CD4-positive, alpha-beta T cell treated with Interferon alpha-2 for 1 hour (primary cell): ENCODE results near the gene MEGF11.
A peak's percentile ranks its signal among the peaks of the same experiment; 100 is the strongest.
"Not testable (repeated sequence)": the region's sequence is repeated elsewhere in the genome, so short reads cannot be mapped to it uniquely, and the experiment has no call there.

Experiments used
- DNase-seq, 2 donors: peaks; one replicate each; pipeline ENCODE4 v3.0.0-alpha.2; 2020 to 2022

MEGF11 gene

DNA sequence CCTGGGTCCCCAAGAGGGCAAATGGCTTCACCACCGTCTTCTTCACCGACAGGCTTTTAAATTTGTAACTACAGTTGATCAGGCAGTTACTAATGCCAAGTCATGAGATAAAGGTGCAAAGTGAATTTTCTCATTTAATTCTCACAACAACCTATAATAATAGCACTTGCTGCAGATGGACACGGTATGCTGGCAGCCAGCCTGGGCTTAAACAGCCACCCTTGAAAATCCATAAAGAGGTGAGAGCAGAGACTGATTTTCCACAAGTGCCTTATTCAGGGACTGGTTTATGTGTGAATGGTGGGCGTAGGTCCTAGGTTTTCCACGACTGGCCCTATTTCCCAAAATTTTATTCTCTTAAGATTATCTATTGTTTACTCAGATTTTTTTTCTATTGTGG lies 266.4 kb downstream of the MEGF11 start:
- DNase-seq = no peak

DNA sequence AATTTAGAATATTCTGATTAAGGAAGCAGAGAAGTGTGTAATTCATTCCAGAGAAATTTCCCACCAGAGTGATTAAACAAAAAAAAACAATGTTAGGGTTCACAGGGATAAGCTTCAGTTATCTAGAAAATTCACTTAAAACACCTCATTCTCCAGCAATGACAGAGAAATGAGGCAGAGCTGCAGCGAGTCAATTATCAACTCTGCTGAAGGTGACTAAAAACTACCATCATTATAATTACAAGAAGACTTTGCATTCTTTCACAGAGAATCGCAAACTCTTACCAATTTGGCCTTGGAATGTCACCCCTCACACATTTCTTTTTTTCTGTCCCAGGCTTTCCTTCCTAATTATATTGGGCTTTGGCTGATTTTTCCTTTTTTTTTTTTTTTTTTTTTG lies 267.1 kb downstream of the MEGF11 start:
- DNase-seq = no peak

DNA sequence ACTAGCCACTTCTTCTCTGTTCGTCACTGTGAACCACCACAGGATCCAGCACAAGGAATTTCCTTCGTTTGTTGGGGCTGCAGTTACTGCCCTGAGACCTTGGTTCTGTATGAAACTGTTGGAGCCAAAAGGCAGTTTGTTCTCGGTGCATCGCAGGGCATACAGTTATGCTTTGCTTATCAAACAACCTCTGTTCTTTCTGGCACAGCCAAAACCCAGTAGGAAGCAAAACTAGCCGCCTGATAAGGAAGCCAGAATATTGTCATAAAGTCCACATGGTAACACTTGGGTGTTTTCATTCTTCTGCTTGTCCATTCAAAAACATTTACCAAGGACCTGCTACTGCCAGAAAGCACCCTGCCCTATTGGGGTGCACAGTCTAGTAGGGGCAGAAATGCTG lies 268.2 kb downstream of the MEGF11 start:
- no peak for DNase-seq

DNA sequence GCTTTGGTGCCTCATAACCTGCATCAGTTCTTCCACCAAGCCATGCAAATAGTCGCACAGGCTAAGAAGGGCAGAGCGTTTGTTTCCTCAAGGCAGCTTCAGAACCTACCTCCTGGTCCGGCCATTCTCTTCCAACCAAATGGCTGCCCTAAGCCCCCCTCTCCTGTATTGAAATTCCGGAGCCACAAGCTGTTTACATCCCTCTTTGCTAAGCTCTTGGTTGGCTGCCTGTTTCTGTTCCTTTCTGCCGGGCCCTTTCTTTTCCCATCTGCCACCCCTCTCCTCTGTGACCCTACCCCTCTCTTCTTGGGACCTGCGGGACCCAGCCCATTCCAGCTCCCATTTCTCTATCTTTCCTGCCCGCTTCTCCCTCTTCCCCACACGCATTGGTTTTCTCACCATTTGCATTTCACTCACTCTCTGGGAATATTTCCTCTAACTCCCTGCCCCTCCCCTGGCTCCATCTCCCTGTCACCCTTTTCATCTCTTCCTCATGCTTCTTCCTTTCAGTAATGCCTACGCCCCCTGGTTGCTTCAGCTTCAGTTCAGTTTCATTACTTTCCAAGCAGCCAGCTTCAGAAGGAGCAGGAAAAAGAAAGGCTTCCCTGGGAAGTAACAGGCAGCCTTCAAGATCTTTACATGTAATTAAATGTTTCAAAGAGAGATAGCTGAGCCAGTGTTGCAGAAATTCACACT lies 270.8 kb downstream of the MEGF11 start:
- no peak for DNase-seq

DNA sequence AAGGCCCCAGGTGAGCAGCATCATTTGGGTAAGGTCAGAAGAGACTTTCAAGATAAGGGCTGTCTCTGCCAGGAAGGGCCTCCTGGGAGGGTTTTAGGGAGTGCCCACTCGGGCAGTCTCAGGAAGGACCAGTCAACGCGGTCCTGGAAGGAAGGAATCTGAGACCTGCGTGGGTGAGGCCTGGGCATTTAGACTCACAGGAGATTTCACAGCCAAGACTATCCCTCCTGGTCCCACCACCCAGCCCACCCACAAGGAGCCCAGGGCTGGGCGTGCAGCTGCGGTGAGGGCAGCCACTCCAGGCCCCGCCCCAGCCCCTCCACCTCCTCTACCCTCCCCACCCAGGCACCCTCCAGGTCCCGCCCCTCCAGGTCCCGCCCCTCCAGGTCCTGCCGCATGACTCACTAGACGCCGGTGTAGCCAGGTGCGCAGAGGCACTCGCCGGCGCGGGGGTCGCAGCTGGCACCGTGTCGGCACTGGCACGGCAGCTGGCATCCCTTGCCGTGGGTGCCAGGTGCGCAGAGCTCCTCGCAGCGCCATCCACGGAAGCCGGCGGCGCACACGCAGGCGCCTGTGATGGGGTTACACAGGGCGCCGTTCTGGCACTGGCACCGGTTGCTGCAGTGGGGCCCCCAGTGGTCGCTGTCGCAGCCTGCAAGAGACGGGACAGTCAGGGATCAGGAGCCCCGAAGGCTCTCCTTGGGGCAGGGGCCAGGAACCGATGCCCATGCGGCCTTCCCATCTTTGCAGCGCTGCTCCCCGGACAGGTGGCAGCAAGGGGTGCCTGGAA lies 271.5 kb downstream of the MEGF11 start:
- DNase-seq = peak; percentile 58 to 63

DNA sequence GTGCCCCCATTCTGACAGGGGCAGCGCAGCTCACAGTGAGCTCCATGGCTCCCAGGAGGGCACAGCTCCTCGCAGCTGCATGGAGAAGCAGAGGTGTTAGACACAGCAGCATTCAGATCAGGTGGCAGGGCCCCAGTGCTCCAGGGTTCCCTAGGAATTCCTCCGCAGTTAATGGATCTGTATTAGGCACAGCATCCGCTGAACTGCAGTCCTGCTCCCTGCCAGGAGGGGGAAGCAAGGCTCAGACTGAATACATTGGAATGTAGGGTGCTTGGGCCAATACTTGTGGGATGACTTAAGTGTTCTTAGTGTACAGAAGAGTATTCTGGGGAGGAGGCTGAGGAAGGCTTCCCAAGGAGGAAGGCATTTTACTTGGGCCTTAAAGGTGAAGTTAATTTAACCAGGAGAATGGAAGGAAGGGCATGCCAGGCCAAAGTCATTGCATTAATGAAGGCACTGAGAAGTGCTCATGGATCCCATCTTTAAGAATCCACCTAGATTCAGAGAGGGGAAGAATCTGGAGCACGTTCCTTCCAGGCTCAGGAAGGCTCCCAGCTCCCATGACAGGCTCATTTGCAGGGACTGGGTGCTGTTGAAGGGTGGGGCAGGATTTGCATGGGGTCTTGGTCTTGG lies 272.6 kb downstream of the MEGF11 start:
- DNase-seq = peak in 1 of 2 donors; percentile 18

DNA sequence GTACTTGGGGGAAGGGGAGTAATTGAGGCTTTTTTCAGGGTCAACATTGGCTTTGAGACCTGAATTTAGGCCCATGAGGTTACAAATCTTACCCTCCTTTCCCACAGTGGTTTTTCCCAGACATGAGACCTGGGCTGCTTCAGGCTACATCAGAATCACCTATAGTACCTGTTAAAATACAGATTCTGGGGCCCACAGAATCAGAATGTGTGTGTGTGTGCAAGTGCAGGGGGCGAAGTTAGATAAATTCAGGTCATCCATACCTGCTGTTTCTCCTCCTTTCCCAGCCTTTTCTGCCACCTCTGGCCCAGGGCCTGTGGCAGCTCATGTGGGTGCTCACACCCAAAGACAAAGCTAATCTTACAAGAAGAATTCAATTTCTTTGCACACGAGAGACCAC lies 273.7 kb downstream of the MEGF11 start:
- no peak for DNase-seq

DNA sequence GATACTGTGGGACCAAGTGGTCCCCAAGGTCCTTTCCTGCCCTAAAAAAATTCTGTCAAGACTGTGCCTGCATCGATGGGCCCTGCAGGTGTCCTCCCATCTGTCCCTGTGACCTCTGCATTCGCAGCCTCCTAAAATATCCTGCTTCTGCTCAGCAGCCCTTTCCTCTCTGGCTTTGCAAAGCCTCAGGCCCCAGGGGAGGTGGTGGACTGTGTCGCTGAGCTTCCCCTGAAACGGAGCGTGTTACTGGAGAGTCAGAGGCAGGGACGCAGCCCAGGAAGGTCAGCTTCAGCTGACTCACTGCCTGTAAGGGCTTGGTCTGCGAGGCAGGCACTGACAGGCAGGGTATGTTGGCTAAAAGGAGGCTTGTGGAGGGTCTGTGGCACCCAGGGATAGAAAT lies 274.2 kb downstream of the MEGF11 start:
- DNase-seq = no peak

DNA sequence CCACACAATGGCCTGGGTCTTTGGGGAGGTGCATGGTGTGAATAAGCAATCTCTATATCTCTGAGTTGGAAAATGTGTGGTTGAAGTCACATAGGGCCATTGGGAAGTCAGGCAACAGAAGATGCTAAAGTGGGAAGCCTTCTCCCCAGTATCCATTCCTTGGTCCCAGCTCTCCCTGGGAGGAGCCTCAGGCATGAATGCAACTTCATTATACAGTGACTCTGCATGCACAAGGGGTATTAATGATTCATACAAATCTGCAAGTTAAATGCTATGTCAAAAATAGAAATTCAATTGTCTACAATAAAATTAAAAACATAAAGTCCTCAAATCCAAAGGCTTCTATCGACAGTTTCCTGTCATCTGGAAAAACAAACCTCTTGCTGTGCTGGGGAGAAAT lies 275.4 kb downstream of the MEGF11 start:
- no peak for DNase-seq

DNA sequence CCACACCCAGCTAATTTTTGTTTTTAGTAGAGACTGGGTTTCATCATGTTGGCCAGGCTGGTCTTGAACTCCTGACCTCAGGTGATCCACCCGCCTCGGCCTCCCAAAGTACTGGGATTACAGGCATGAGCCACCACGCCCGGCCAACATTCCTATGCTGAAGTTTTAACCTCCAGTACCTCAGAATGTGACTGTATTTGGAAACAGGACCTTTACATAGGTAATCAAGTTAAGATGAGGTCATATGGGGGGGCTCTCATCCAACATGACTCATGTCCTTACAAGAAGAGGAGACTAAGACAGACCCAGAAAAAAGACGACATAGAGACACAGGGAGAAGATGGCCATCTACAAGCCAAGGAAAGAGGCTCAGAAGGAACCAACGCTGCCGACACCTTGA lies 277.4 kb downstream of the MEGF11 start:
- not testable (repeated sequence) for DNase-seq

DNA sequence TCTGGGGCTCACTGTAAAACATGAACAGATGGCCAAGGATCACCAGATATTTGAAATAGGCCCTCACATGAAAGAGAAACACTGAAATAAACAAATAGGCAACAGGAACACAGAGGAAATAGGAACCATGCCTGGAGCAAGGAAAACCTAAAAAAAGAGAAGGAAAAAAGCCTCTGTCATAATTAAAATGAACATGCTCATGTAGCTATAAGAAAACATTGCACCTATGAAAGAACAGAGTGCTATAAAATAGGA lies 281.9 kb downstream of the MEGF11 start:
- DNase-seq = no peak

DNA sequence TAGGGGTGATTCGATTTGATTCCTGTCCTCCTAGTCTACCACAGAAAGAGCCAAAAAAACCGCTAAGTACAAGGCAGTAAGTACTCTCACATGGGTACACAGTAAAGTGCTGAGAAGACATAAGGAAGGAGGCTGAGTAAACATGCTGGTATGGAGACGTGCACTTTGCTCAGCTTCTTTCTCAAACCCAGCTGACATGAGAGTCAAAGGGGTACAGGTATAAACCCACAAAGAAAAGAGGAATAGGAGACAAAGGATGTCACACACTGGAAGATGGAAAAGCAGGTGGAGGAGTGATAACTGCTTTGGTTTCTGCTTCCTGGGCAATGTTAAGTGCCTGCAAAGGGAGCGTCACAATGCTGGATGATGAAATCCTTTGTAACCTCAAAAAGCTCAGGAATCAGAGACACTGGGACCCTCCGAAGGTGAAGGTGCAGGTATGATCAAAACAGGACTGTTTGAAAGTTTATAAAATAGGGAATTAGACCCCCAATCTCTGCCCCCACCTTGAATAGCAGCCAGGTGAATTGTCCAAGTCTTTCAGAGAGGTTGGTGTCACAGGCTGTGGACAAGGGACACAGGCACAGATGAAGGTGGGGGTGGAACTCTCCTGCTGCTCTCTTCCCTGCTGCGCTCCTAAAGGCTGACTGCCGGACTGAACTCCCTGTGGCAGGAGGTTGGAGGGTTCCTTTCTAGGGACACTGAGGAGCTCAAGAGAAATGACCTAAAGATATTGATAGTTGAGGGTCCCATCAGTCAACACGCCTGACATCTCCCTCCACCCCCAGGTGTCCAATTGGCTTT lies 282.4 kb downstream of the MEGF11 start:
- no peak for DNase-seq

DNA sequence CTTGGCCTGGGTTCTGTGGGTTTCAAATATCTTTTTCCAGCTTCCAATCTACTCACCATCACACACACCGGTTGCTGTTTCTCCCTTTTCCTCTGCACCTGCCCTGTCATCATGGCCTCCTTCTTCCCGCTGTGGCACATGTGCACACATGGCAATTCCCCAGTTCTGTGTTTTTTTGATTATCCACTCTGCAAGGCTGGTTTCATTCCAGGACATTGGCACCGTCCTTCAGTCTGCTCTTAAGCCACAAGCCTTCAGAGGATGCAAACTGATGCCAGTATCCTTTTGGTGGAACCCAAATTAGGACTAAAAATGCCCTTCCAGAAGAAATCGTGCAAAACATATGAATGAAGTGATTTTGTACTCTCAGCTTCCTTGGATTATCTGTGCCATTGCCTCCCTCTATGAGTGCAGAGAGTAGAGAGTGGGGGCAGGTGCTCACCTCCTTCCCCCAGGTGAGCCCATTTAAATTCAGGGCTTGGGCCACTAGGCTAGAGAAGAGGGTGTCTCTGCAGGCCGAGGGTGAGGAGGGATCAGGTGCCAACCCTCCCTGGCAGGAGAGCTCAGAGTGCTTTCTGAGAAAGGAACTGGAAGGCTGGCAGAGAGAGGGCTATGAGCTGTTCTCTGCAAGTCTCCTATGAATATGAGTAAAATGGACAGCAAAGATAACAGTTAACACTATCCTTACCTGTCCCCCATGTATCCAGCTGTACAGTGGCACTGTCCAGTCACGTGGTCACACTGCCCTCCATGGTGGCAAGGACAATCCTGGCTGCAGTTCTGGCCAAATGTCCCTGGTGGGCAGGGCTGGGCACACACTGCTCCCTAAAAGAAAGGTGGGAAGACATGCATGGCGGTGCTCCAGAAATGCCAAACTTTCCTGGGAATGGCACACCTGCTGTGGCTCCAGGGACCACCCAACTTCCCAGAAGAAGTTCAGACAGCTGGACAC lies 283.4 kb downstream of the MEGF11 start:
- no peak for DNase-seq

DNA sequence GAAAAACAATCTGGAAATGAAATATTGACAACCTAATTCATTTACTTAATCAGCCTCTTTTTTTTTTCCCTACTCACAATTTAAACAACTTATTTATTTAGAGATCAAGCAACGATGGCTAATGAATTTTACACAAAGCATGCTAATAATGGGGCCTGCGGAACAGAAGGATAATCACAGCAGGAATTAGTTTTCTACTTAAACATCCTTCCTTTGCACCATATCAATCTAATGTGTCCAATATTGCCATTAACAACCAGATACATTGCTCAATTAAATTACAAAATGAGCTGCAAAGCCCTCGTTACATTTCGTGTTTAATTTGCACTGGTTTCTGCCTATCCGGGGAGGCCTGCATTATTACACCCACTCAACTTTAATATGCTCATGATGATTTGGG lies 285.0 kb downstream of the MEGF11 start:
- DNase-seq = no peak

DNA sequence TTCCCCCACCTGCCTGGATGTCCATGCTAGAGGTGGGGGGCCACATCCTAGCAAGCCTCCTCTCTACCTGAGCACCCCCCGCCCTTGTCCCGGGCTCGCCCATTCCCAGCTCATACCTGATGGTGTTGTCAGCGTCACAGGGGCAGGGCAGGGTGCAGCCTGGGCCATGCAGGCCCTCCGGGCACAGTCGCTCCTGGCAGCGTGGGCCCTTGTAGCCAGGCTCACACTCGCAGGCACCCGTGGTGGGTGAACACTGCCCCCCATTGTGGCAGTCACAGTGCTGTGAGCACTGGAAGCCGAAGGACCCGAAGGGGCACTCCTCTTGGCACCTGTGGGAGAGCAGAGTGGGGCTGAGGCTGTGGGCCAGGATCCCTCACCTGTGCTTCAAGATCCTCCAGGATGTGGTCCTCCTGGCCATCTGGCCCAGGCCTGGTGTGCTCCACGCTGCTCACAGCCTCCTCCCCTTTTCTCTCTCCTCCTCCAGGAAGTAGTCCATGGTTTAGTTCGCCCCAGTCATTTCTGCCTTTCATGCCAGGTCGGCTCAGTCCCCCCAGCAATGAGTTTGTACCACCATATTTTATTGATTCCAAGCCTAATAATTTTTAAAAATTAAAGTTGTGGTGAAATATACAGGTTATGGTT lies 288.6 kb downstream of the MEGF11 start:
- DNase-seq = no peak

DNA sequence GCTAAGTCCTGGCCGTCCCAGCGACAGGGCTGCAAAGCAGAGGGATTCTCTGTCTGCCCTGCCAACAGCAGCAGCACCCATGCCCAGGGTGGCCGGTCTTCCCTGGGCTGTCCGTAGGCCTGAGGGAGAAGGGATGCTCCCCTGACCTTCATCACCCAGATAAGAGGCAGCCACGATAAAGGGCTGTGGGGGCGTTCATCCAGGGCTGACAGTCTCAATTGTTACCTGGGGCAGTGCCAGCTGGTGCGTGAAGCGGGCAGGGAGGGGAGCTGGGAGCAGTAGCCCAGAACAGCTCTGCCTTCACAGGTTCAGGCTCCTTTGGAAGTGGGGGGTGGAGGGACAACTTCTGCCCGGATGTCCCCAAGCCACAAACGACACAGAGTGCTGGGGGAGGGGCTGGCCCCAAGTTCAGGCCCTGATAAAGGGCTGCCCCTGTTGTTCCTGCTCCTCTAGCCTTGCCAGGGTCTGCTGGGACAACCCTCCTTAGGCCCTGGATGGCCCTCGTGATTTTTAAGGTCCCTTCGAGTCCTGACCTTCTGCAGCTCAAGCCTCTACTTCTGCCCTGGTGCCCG lies 289.6 kb downstream of the MEGF11 start:
- no peak for DNase-seq

DNA sequence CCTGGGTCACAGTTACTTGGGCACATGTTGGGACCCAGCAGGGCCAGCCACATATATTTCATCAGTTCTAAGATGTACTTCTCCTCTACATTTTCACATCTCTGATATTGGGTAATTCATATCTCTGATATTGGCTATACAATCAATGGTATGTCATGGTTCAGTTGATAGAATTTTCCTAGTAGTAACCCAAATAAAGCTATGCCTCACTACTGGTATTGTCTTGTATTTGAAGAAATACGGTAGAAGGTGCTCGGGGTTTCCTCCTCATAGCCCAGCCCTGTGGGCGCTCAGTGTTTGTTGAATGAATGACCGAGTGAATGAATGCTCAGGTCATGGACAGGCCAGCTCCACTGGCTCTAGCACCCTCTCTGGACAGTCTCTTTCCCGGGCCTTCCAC lies 290.2 kb downstream of the MEGF11 start:
- DNase-seq = no peak

DNA sequence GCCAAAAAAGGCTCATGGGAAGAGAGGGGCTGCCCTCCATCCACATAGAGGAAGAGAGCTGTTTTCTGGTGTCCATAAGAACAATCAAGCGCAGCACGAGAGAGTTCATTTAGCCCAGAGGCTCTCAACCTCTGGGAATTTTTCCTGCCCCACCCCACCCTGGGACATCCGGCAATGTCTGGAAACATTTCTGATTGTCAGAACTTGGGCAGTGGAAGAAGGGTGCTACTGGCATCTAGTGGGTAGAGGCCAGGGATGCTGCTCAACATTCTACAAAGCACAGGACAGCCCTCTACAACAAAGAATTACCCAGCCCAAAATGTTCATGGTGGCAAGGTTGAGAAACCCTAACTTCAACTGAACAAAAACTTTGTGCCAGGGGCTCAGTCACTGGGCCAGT lies 291.4 kb downstream of the MEGF11 start:
- DNase-seq = no peak

DNA sequence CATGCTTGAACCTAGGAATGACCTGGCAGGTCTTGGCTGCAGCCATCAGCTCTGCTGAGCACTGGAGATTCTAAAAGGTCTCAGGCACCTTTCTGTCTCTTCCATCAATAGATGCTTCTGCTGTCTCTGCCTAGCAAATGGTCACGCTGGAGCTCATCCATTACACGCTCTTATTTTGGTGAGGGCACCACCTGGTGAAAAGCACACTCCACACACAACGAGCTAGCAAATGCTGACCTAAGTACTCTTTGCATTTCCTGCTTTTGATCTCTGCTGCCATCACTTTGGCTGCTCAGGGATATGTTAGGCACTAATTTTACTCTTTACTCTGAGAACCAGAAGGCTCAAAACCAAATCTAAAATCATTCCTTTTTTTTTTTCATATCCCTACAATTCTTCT lies 293.0 kb downstream of the MEGF11 start:
- DNase-seq = no peak

DNA sequence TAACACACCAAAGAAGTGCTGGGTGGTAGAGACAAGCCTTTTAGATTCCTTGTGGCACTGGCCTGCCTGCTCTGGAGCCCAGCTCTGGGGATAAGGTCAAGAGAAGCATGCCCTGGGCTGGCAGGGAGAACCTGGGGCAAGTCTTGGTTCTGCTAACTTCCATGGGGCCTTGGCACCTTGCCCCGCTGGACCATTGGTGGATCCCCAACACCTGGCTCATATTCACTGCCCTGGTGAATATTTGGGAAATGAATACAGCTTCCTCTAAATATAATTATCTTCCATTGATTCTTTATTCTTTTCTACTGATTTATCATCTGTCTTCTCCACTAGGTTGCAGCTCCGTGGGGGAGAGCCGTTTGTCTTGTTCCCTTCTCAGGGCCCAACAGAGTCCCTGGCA lies 294.7 kb downstream of the MEGF11 start:
- DNase-seq = no peak

DNA sequence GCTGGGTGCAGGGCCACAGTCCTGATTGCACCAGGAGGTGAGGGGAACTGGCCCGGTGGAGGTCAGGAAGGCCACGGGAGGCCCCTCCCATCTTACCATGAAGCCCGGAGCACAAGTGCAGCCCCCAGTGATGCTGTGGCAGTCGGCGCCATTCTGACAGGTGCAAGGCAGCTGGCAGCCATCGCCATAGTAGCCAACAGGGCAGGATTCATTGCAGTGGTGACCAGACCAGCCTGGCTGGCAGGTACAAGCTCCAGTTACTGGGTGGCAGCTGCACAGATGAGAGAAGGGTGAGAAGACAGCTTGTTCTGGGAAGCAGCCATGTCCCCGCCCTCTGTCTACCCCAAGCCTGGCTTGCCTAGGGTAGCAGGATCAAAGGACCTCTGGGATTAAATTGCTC lies 296.1 kb downstream of the MEGF11 start:
- DNase-seq = no peak

DNA sequence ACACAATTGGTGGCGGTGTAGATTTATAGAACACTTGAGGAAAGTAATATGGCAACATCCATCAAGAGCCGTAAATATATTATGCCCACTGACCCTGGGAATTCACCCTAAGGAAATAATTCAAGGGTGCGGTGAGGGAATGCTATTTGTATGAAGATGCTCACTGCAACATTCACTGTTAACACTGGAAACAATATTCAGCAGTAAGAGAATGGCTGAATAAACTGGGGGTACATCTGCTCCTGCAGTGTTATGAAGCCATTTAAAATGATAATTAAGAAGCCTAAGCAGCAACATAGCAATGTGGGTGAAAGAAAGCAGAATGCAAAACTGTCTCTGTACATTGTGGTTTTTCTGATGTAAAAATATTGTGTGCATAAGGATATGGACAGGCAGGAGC lies 296.7 kb downstream of the MEGF11 start:
- DNase-seq = no peak
